Kidney epithelial cell (primary cell): Measurements from ENCODE around the gene NUB1. TPM values are rescaled to one million over a fixed set of nuclear protein-coding genes. Genes with fewer than 3 reads are reported as not detected.
A peak's percentile ranks its signal among the peaks of the same experiment; 100 is the strongest.

Experiments
- DNase-seq: peaks from one replicate; pipeline ENCODE4 v3.0.0-alpha.2; 2010; ENCODE audit warnings: low read depth
- H3K27me3 ChIP-seq: 2 replicates; pipeline ENCODE4 v1.6.0; 2011; ENCODE audit warnings: low read length; ENCODE audit not compliant: control insufficient read depth, insufficient read depth
- H3K36me3 ChIP-seq: 2 replicates; pipeline ENCODE4 v1.5.1; 2011; ENCODE audit warnings: low read length; ENCODE audit not compliant: control insufficient read depth, insufficient read depth
- H3K4me3 ChIP-seq: 2 replicates; pipeline ENCODE4 v1.5.1; 2011; ENCODE audit warnings: low read depth, mild to moderate bottlenecking, control low read depth, low read length
- CTCF ChIP-seq: IDR thresholded peaks from 2 replicates; pipeline ENCODE4 v1.5.1; 2011; ENCODE audit warnings: mild to moderate bottlenecking, moderate library complexity, low read length, control low read depth, inconsistent platforms; ENCODE audit not compliant: insufficient read depth, poor library complexity, severe bottlenecking
- total RNA-seq: library from RNA; depleted of rRNA; stranded (reverse); fragments of >200 nt; gene quantifications from 2 replicates; pipeline ENCODE4 v1.2.3, GENCODE V29; 2015

The NUB1 gene
- total RNA-seq, 1 donor from 2014 or later, result 60.2 TPM

GRCh38 chr7:151342102-151342646 is 562 bp downstream of the NUB1 start:
- Histone ChIP-seq H3K4me3 (peak overlapping the region; percentile 67), H3K27me3 (no peaks in the 10 kb centered on the region), H3K36me3 (peaks cover 3% of the 10 kb centered on the region)
- no peak for TF ChIP-seq CTCF
- no peak for DNase-seq

GRCh38 chr7:151342811-151343210 is 1.2 kb downstream of the NUB1 start:
- no peak for TF ChIP-seq CTCF
- Histone ChIP-seq H3K4me3 (peak overlapping the region; percentile 67), H3K27me3 (no peaks in the 10 kb centered on the region), H3K36me3 (peaks cover 3% of the 10 kb centered on the region)
- DNase-seq, result no peak

GRCh38 chr7:151343516-151343915 is 1.9 kb downstream of the NUB1 start:
- no peak for TF ChIP-seq CTCF
- Histone ChIP-seq H3K4me3 (no peak overlapping the region), H3K27me3 (no peaks in the 10 kb centered on the region), H3K36me3 (peaks cover 3% of the 10 kb centered on the region)
- DNase-seq, result no peak

GRCh38 chr7:151345576-151346469 is 4.2 kb downstream of the NUB1 start:
- no peak for TF ChIP-seq CTCF
- no peak overlapping the region for H3K4me3 ChIP-seq
- no peaks in the 10 kb centered on the region for H3K27me3 ChIP-seq
- peaks cover 3% of the 10 kb centered on the region for H3K36me3 ChIP-seq
- no peak for DNase-seq

GRCh38 chr7:151346470-151346769 is 4.8 kb downstream of the NUB1 start:
- TF ChIP-seq CTCF, result no peak
- H3K36me3 ChIP-seq, result peaks cover 3% of the 10 kb centered on the region
- H3K4me3 ChIP-seq, result no peak overlapping the region
- H3K27me3 ChIP-seq, result no peaks in the 10 kb centered on the region
- DNase-seq, result no peak
